HepG2 (cell line): ENCODE results near the gene AGMO. TPM values are rescaled to one million over a fixed set of nuclear protein-coding genes. Genes with fewer than 3 reads are reported as not detected.

Experiments
- CAMTA2 ChIP-seq: sonication (generic); formaldehyde crosslinking; IDR thresholded peaks from 2 replicates; pipeline ENCODE4 v1.4.0; 2020; ENCODE audit warnings: mild to moderate bottlenecking, missing genetic modification reagents, borderline replicate concordance
- HNF4G ChIP-seq, 2 experiments: sonication (generic) in 1 of 2; formaldehyde crosslinking in 1 of 2; IDR thresholded peaks; 2 replicates each; pipeline versions ENCODE4 v1.4.0 to v1.6.1; 2011 to 2020; ENCODE audit warnings: borderline replicate concordance in 2 of 2, low read depth in 2 of 2, mild to moderate bottlenecking in 2 of 2, low read length in 1 of 2, missing genetic modification reagents in 1 of 2, moderate library complexity in 1 of 2
- MEF2D ChIP-seq: sonication (generic); formaldehyde crosslinking; IDR thresholded peaks from 2 replicates; pipeline ENCODE4 v1.5.1; 2020; ENCODE audit warnings: mild to moderate bottlenecking, missing genetic modification reagents
- NKX3-1 ChIP-seq: sonication (generic); formaldehyde crosslinking; IDR thresholded peaks from 2 replicates; pipeline ENCODE4 v1.5.0; 2020; ENCODE audit warnings: missing genetic modification reagents
- RFXAP ChIP-seq: sonication (generic); formaldehyde crosslinking; IDR thresholded peaks from 2 replicates; pipeline ENCODE4 v1.4.0; 2020; ENCODE audit warnings: missing genetic modification reagents, borderline replicate concordance
- SOX13 ChIP-seq, 3 experiments: fragments of 450-650 bp in 1 of 3; sonication (generic) in 1 of 3; formaldehyde crosslinking in 1 of 3; IDR thresholded peaks in 2 of 3; conservative IDR thresholded peaks in 1 of 3; 2 replicates each; pipeline versions ENCODE4 v1.5.0 to v1.6.1; 2016 to 2020; ENCODE audit warnings: antibody characterized with exemption in 1 of 3, mild to moderate bottlenecking in 1 of 3, missing compliant biosample characterization in 1 of 3, missing genetic modification reagents in 1 of 3, moderate library complexity in 1 of 3
- ZNF10 ChIP-seq: sonication (generic); formaldehyde crosslinking; IDR thresholded peaks from 2 replicates; pipeline ENCODE4 v1.4.0; 2020; ENCODE audit warnings: mild to moderate bottlenecking, low read depth, missing genetic modification reagents, borderline replicate concordance
- ZNF383 ChIP-seq: sonication (generic); formaldehyde crosslinking; IDR thresholded peaks from 2 replicates; pipeline ENCODE4 v1.4.0; 2020; ENCODE audit warnings: missing genetic modification reagents, mild to moderate bottlenecking, borderline replicate concordance
- ZNF567 ChIP-seq: sonication (generic); formaldehyde crosslinking; IDR thresholded peaks from 2 replicates; pipeline ENCODE4 v1.8.1; 2023; ENCODE audit warnings: mild to moderate bottlenecking, missing genetic modification reagents, borderline replicate concordance
- ZNF749 ChIP-seq: sonication (generic); formaldehyde crosslinking; IDR thresholded peaks from 2 replicates; pipeline ENCODE4 v1.8.0; 2022; ENCODE audit warnings: mild to moderate bottlenecking, missing genetic modification reagents, moderate library complexity, borderline replicate concordance
- ZNF776 ChIP-seq: sonication (generic); formaldehyde crosslinking; IDR thresholded peaks from 2 replicates; pipeline ENCODE4 v1.4.0; 2020; ENCODE audit warnings: mild to moderate bottlenecking, missing genetic modification reagents
- polyA plus RNA-seq, 8 experiments: library from polyadenylated mRNA; depleted of rRNA in 3 of 8; stranded (reverse) in 7 of 8; unstranded in 1 of 8; fragments of >200 nt; fragmentation: Illumina TruSeq in 4 of 8; extraction: Trizol in 4 of 8; gene quantifications; 2 replicates each; pipeline versions ENCODE4 v1.2.1 to v1.2.3, GENCODE V29; 2011 to 2016; ENCODE audit warnings: low read depth in 4 of 8, missing spikeins in 1 of 8, mixed read lengths in 1 of 8; ENCODE audit not compliant: insufficient read depth in 1 of 8
- total RNA-seq, 5 experiments: library from RNA; depleted of rRNA; stranded (reverse); fragments of >200 nt; fragmentation: Illumina TruSeq; extraction: Trizol; gene quantifications; 2 replicates each; pipeline ENCODE4 v1.2.3, GENCODE V29; 2016; ENCODE audit warnings: low read depth in 1 of 5
- TF ChIP-seq, protein P1 (sequence below): sonication (generic); formaldehyde crosslinking; IDR thresholded peaks from 2 replicates; pipeline ENCODE4 v1.5.1; 2020; ENCODE audit warnings: mild to moderate bottlenecking, missing genetic modification reagents, borderline replicate concordance
- TF ChIP-seq, protein P2 (sequence below): sonication (generic); formaldehyde crosslinking; IDR thresholded peaks from 2 replicates; pipeline ENCODE4 v1.4.0; 2020; ENCODE audit warnings: mild to moderate bottlenecking, low read depth, missing genetic modification reagents

The AGMO gene
- total and polyA plus RNA-seq, 2 of the 13 experiments (the other 11 are each of a cell fraction or from before 2014, with no cell fraction given): 0.22 to 0.50 TPM

DNA sequence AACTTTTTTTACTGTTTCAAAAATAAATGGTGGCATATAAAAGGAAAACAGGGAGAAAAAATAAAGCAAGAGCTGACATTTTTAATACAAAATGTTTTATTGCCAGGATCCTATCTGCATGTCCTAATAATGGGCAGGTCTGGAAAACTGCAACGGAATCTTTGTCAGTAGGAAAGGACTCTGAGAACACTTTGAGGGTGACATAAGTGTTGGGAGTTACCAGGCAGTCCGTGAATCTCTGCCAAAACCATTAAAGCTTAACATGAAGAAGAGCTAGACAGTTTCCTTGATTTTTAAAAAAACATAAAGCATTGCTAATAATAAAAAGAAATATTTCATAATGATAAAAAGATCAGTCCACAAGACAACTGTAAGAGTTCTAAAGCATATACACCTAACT lies 80.7 kb downstream of the AGMO start (continued):
- TF ChIP-seq ZNF383 (CRISPR knock-in tag) (no peak), ZNF776 (CRISPR knock-in tag) (no peak), ZNF749 (CRISPR knock-in tag) (no peak), RFXAP (no peak), SOX13 (IDR thresholded peaks at IDR 0.05) (no peak), SOX13 (CRISPR knock-in tag; conservative IDR thresholded peaks at IDR 0.05 in 1 of 2, IDR thresholded peaks at IDR 0.05 in 1 of 2) (no peak), ZNF10 (CRISPR knock-in tag) (no peak), ZNF567 (CRISPR knock-in tag) (no peak), HNF4G (IDR thresholded peaks at IDR 0.05; ENCODE audit: borderline replicate concordance, low read depth, low read length) (no peak), HNF4G (CRISPR knock-in tag; IDR thresholded peaks at IDR 0.05; ENCODE audit: borderline replicate concordance, low read depth) (no peak), MEF2D (CRISPR knock-in tag) (no peak), CAMTA2 (CRISPR knock-in tag) (no peak), NKX3-1 (CRISPR knock-in tag) (no peak)
- TF ChIP-seq, protein P1, sequence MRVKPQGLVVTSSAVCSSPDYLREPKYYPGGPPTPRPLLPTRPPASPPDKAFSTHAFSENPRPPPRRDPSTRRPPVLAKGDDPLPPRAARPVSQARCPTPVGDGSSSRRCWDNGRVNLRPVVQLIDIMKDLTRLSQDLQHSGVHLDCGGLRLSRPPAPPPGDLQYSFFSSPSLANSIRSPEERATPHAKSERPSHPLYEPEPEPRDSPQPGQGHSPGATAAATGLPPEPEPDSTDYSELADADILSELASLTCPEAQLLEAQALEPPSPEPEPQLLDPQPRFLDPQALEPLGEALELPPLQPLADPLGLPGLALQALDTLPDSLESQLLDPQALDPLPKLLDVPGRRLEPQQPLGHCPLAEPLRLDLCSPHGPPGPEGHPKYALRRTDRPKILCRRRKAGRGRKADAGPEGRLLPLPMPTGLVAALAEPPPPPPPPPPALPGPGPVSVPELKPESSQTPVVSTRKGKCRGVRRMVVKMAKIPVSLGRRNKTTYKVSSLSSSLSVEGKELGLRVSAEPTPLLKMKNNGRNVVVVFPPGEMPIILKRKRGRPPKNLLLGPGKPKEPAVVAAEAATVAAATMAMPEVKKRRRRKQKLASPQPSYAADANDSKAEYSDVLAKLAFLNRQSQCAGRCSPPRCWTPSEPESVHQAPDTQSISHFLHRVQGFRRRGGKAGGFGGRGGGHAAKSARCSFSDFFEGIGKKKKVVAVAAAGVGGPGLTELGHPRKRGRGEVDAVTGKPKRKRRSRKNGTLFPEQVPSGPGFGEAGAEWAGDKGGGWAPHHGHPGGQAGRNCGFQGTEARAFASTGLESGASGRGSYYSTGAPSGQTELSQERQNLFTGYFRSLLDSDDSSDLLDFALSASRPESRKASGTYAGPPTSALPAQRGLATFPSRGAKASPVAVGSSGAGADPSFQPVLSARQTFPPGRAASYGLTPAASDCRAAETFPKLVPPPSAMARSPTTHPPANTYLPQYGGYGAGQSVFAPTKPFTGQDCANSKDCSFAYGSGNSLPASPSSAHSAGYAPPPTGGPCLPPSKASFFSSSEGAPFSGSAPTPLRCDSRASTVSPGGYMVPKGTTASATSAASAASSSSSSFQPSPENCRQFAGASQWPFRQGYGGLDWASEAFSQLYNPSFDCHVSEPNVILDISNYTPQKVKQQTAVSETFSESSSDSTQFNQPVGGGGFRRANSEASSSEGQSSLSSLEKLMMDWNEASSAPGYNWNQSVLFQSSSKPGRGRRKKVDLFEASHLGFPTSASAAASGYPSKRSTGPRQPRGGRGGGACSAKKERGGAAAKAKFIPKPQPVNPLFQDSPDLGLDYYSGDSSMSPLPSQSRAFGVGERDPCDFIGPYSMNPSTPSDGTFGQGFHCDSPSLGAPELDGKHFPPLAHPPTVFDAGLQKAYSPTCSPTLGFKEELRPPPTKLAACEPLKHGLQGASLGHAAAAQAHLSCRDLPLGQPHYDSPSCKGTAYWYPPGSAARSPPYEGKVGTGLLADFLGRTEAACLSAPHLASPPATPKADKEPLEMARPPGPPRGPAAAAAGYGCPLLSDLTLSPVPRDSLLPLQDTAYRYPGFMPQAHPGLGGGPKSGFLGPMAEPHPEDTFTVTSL (CRISPR knock-in tag): no peak
- TF ChIP-seq, protein P2, sequence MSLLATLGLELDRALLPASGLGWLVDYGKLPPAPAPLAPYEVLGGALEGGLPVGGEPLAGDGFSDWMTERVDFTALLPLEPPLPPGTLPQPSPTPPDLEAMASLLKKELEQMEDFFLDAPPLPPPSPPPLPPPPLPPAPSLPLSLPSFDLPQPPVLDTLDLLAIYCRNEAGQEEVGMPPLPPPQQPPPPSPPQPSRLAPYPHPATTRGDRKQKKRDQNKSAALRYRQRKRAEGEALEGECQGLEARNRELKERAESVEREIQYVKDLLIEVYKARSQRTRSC: no peak
